WTC11 (cell line): ENCODE measurements around the gene UBAC2. TPM values are rescaled to one million over a fixed set of nuclear protein-coding genes. Genes with fewer than 3 reads are reported as not detected.

Experiments
- ATAC-seq: fragments of 200-7000 bp; cut with Tn5 transposase; 2 replicates; pipeline ENCODE4 v1.10.0; 2021; ENCODE audit warnings: mild to moderate bottlenecking, moderate library complexity
- CTCF ChIA-PET: fragments of 300-600 bp; sonication (Branson Sonifier 250); formaldehyde crosslinking; loops from one replicate; lab custom pipeline; 2021; ENCODE audit warnings: antibody characterized with exemption; lab: Charles Lee
- POLR2A ChIA-PET: fragments of 350-600 bp; sonication (Branson Sonifier 250); formaldehyde crosslinking; loops from one replicate; lab custom pipeline; 2021; ENCODE audit warnings: antibody characterized with exemption; lab: Charles Lee
- DNase-seq: peaks from one replicate; pipeline ENCODE4 v3.0.0; 2021; ENCODE audit warnings: low spot score
- H3K27ac Mint-ChIP-seq: 2 replicates; pipeline ENCODE4 v1.8.0; 2021; ENCODE audit warnings: mixed read lengths
- H3K27me3 Mint-ChIP-seq: 2 replicates; pipeline ENCODE4 v1.8.0; 2021; ENCODE audit warnings: low read depth, mild to moderate bottlenecking, moderate library complexity, mixed read lengths
- H3K36me3 Mint-ChIP-seq: 2 replicates; pipeline ENCODE4 v1.8.0; 2021; ENCODE audit warnings: mixed read lengths
- H3K4me1 Mint-ChIP-seq: 2 replicates; pipeline ENCODE4 v1.8.0; 2022; ENCODE audit warnings: mixed read lengths
- H3K4me3 Mint-ChIP-seq: 2 replicates; pipeline ENCODE4 v1.8.0; 2021; ENCODE audit warnings: mild to moderate bottlenecking, moderate library complexity, mixed read lengths
- H3K9me3 Mint-ChIP-seq: 2 replicates; pipeline ENCODE4 v1.8.0; 2021; ENCODE audit warnings: mixed read lengths
- AR ChIP-seq: fragments of 250-450 bp; sonication (Bioruptor Pico); IDR thresholded peaks from 2 replicates; pipeline ENCODE4 v1.9.0; 2021; ENCODE audit warnings: mild to moderate bottlenecking
- CBFB ChIP-seq: sonication (generic); formaldehyde crosslinking; IDR thresholded peaks from 2 replicates; pipeline ENCODE4 v1.8.1; 2022; ENCODE audit warnings: mild to moderate bottlenecking, low read depth, missing genetic modification reagents
- CDX4 ChIP-seq: fragments of 250-450 bp; sonication (Bioruptor Pico); IDR thresholded peaks from 2 replicates; pipeline ENCODE4 v1.9.0; 2021; ENCODE audit warnings: moderate library complexity, mild to moderate bottlenecking, inconsistent platforms, borderline replicate concordance
- E2F5 ChIP-seq: sonication (generic); formaldehyde crosslinking; IDR thresholded peaks from 2 replicates; pipeline ENCODE4 v1.8.1; 2022; ENCODE audit warnings: mild to moderate bottlenecking, moderate library complexity, missing genetic modification reagents
- EMX1 ChIP-seq: fragments of 250-450 bp; sonication (Bioruptor Pico); IDR thresholded peaks from 2 replicates; pipeline ENCODE4 v1.8.0; 2021; ENCODE audit warnings: mild to moderate bottlenecking
- ESRRA ChIP-seq: sonication (generic); formaldehyde crosslinking; IDR thresholded peaks from 2 replicates; pipeline ENCODE4 v1.8.1; 2022; ENCODE audit warnings: mild to moderate bottlenecking, missing genetic modification reagents, borderline replicate concordance
- ETV6 ChIP-seq: sonication (generic); formaldehyde crosslinking; IDR thresholded peaks from 2 replicates; pipeline ENCODE4 v1.8.1; 2022; ENCODE audit warnings: mild to moderate bottlenecking, missing genetic modification reagents
- FOXK1 ChIP-seq: sonication (generic); formaldehyde crosslinking; IDR thresholded peaks from 2 replicates; pipeline ENCODE4 v1.8.0; 2022; ENCODE audit warnings: mild to moderate bottlenecking, moderate library complexity, missing genetic modification reagents
- GABPB1 ChIP-seq: sonication (generic); formaldehyde crosslinking; IDR thresholded peaks from 2 replicates; pipeline ENCODE4 v1.8.1; 2023; ENCODE audit warnings: mild to moderate bottlenecking, missing genetic modification reagents
- JUN ChIP-seq: sonication (generic); formaldehyde crosslinking; IDR thresholded peaks from 2 replicates; pipeline ENCODE4 v1.8.0; 2023; ENCODE audit warnings: mild to moderate bottlenecking, missing genetic modification reagents
- MAX ChIP-seq: sonication (generic); formaldehyde crosslinking; IDR thresholded peaks from 2 replicates; pipeline ENCODE4 v1.8.0; 2022; ENCODE audit warnings: mild to moderate bottlenecking, missing genetic modification reagents
- NFYB ChIP-seq: sonication (generic); formaldehyde crosslinking; conservative IDR thresholded peaks from 2 replicates; pipeline ENCODE4 v1.8.0; 2022; ENCODE audit warnings: low read depth, missing genetic modification reagents
- OVOL2 ChIP-seq: fragments of 250-450 bp; sonication (Bioruptor Pico); IDR thresholded peaks from 2 replicates; pipeline ENCODE4 v1.9.0; 2021; ENCODE audit warnings: mild to moderate bottlenecking, borderline replicate concordance
- SP1 ChIP-seq: sonication (generic); formaldehyde crosslinking; conservative IDR thresholded peaks from 2 replicates; pipeline ENCODE4 v1.8.1; 2022; ENCODE audit warnings: missing genetic modification reagents
- STAT6 ChIP-seq: sonication (generic); formaldehyde crosslinking; conservative IDR thresholded peaks from 2 replicates; pipeline ENCODE4 v1.8.1; 2023; ENCODE audit warnings: mild to moderate bottlenecking, low read depth, missing genetic modification reagents, moderate library complexity
- TCF7 ChIP-seq: sonication (generic); formaldehyde crosslinking; IDR thresholded peaks from 2 replicates; pipeline ENCODE4 v1.8.0; 2022; ENCODE audit warnings: mild to moderate bottlenecking, low read depth, missing genetic modification reagents, moderate library complexity
- USF1 ChIP-seq: sonication (generic); formaldehyde crosslinking; IDR thresholded peaks from 2 replicates; pipeline ENCODE4 v1.8.0; 2022; ENCODE audit warnings: mild to moderate bottlenecking, missing genetic modification reagents
- ZBTB21 ChIP-seq: sonication (generic); formaldehyde crosslinking; IDR thresholded peaks from 2 replicates; pipeline ENCODE4 v1.8.1; 2023; ENCODE audit warnings: mild to moderate bottlenecking, missing genetic modification reagents, borderline replicate concordance
- ZNF121 ChIP-seq: sonication (generic); formaldehyde crosslinking; IDR thresholded peaks from 2 replicates; pipeline ENCODE4 v1.8.0; 2023; ENCODE audit warnings: missing genetic modification reagents
- ZNF138 ChIP-seq: sonication (generic); formaldehyde crosslinking; conservative IDR thresholded peaks from 2 replicates; pipeline ENCODE4 v1.8.1; 2022; ENCODE audit warnings: mild to moderate bottlenecking, moderate library complexity, missing genetic modification reagents
- ZNF416 ChIP-seq: fragments of 250-450 bp; sonication (Bioruptor Pico); IDR thresholded peaks from 2 replicates; pipeline ENCODE4 v1.9.0; 2021; ENCODE audit warnings: mild to moderate bottlenecking, inconsistent platforms
- ZNF425 ChIP-seq: fragments of 250-450 bp; sonication (Bioruptor Pico); conservative IDR thresholded peaks from 2 replicates; pipeline ENCODE4 v1.9.0; 2021; ENCODE audit warnings: mild to moderate bottlenecking
- total RNA-seq: library from RNA; stranded (reverse); gene quantifications from 3 replicates; pipeline ENCODE4 v1.2.3, GENCODE V29; 2021

UBAC2 gene
- total RNA-seq, 1 experiment from 2014 or later: 64.7 TPM

- no peak for TF ChIP-seq ETV6
- TF ChIP-seq, all 79 proteins: peak for 0
These were observed 134.9 kb downstream of the UBAC2 start (continued) for GRCh38 chr13:99335603-99336002.

- TF ChIP-seq JUN (CRISPR knock-in tag): no peak
- no peak for TF ChIP-seq ZNF138 (CRISPR knock-in tag)
- ATAC-seq (no peak), DNase-seq (no peak)
- Mint-ChIP-seq H3K36me3 (peaks cover 22% of the 10 kb centered on the region), H3K9me3 (no peaks in the 10 kb centered on the region), H3K4me1 (peaks cover 13% of the 10 kb centered on the region), H3K4me3 (no peak overlapping the region), H3K27me3 (no peaks in the 10 kb centered on the region), H3K27ac (no peak overlapping the region)
- ChIA-PET POLR2A (no interaction called here), CTCF (no interaction called here)
These were observed 138.6 kb downstream of the UBAC2 start for GRCh38 chr13:99339230-99339721.

GRCh38 chr13:99339736-99340397 is 139.2 kb downstream of the UBAC2 start:
- H3K36me3 Mint-ChIP-seq: peaks cover 28% of the 10 kb centered on the region
- no peak overlapping the region for H3K4me3 Mint-ChIP-seq
- DNase-seq (no peak), ATAC-seq (no peak)
- ChIA-PET POLR2A (no interaction called here), CTCF (no interaction called here)
- H3K27ac Mint-ChIP-seq: no peak overlapping the region
- no peaks in the 10 kb centered on the region for H3K27me3 Mint-ChIP-seq
- no peaks in the 10 kb centered on the region for H3K9me3 Mint-ChIP-seq
- TF ChIP-seq E2F5 (CRISPR knock-in tag) (no peak), CBFB (no peak), OVOL2 (CRISPR knock-in tag) (no peak), ZBTB21 (no peak), ZNF121 (CRISPR knock-in tag) (no peak), GABPB1 (CRISPR knock-in tag) (no peak), ZNF416 (CRISPR knock-in tag) (no peak), ZNF425 (no peak), SP1 (no peak), USF1 (no peak)
- peaks cover 13% of the 10 kb centered on the region for H3K4me1 Mint-ChIP-seq

- H3K36me3 Mint-ChIP-seq: peaks cover 31% of the 10 kb centered on the region
- H3K4me1 Mint-ChIP-seq: peaks cover 13% of the 10 kb centered on the region
- POLR2A ChIA-PET: no interaction called here
- no peak overlapping the region for H3K27ac Mint-ChIP-seq
- no peak overlapping the region for H3K4me3 Mint-ChIP-seq
- no peak for ATAC-seq
- CTCF ChIA-PET: no interaction called here
- no peak for DNase-seq
- no peaks in the 10 kb centered on the region for H3K9me3 Mint-ChIP-seq
- no peaks in the 10 kb centered on the region for H3K27me3 Mint-ChIP-seq
- no peak for TF ChIP-seq STAT6
- no peak for TF ChIP-seq AR (CRISPR knock-in tag)
- TF ChIP-seq NFYB (CRISPR knock-in tag): no peak
- no peak for TF ChIP-seq TCF7 (CRISPR knock-in tag)
- no peak for TF ChIP-seq EMX1 (CRISPR knock-in tag)
- TF ChIP-seq ESRRA: no peak
- no peak for TF ChIP-seq FOXK1 (CRISPR knock-in tag)
- TF ChIP-seq CDX4: no peak
- no peak for TF ChIP-seq MAX (CRISPR knock-in tag)
- TF ChIP-seq JUN (CRISPR knock-in tag): no peak
These were observed 140.0 kb downstream of the UBAC2 start for GRCh38 chr13:99340638-99341037.
